ENCODE results near the gene PRKN. TPM values are rescaled to one million over a fixed set of nuclear protein-coding genes. Genes with fewer than 3 reads are reported as not detected.
"Not testable (repeated sequence)": the region's sequence is repeated elsewhere in the genome, so short reads cannot be mapped to it uniquely, and the experiment has no call there.

The PRKN gene
- total and polyA plus RNA-seq, 4 experiments from 2014 or later: 0.50 to 5.3 (median 2.9) TPM

DNA sequence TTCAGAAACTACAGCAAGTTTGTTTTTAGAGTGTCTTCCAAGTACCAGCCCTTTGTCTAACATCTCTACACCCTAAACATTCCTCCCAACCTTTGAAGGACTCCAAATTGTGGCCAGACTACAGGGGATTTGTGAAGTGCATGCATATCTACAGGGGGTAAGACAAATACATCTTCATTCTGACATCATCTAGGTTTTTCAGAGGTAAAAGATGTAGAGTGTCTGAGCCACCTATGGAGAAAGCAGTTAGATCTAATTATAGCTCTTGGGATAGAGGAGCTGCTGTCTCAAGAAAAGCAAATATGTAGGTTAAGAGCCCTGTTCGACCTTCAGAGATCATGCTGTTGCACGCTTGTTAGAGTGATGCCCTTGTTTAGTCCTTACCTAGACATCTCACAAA is 836.0 kb downstream of the PRKN start:
- ChIA-PET POLR2A (ENCODE audit: partially characterized antibody) (no interaction called here), CTCF (ENCODE audit: partially characterized antibody) (no interaction called here)
- DNase-seq: no peak
- Mint-ChIP-seq H3K4me3 (no peak overlapping the region), H3K27me3 (no peaks in the 10 kb centered on the region), H3K36me3 (no peaks in the 10 kb centered on the region), H3K4me1 (no peaks in the 10 kb centered on the region), H3K9me3 (no peaks in the 10 kb centered on the region), H3K27ac (no peak overlapping the region)
- no peak overlapping the region for H3K27ac ChIP-seq (ENCODE audit: low read depth, low read length)
- intact Hi-C loops (cut with micrococcal nuclease): no loop called here
- no peak overlapping the region for H3K4me3 ChIP-seq (ENCODE audit: low read length in 2 of 2)
- H3K36me3 ChIP-seq (ENCODE audit: insufficient read depth, low read length): no peaks in the 10 kb centered on the region
- no peaks in the 10 kb centered on the region for H3K9me3 ChIP-seq (ENCODE audit: control insufficient read depth in 1 of 2, low read length in 2 of 2)
- H3K4me1 ChIP-seq (ENCODE audit: insufficient read depth, low read length): no peaks in the 10 kb centered on the region
- H3K27me3 ChIP-seq (ENCODE audit: insufficient read depth, low read length): no peaks in the 10 kb centered on the region

DNA sequence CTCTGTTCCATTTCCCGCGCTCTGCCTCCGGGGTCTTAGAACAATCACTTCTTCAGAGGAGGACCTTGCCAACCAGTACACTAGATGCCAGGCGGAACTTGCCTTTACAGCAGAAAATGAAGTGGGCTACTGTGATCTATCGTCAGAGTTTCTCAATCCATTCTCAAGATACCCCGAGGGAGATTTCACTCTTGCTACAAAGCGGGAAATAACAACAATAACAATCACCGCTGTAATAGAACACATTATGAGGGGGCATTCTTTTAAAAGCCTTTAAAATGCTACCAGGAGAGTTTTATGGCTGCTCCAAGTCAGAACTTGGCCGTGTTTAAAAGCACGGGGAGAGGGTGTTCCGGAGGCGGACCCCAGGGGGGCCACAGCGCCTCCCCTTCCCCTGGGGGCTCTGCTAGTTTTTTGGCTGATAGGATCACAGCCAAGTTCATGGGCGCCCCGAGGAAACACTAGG is 836.7 kb downstream of the PRKN start:
- Mint-ChIP-seq H3K27ac (no peak overlapping the region), H3K4me3 (no peak overlapping the region), H3K4me1 (no peaks in the 10 kb centered on the region), H3K36me3 (no peaks in the 10 kb centered on the region), H3K9me3 (no peaks in the 10 kb centered on the region), H3K27me3 (no peaks in the 10 kb centered on the region)
- ChIA-PET CTCF (ENCODE audit: partially characterized antibody) (no interaction called here), POLR2A (ENCODE audit: partially characterized antibody) (no interaction called here)
- intact Hi-C loops (cut with micrococcal nuclease): no loop called here
- Histone ChIP-seq H3K4me3 (ENCODE audit: low read length in 2 of 2) (no peak overlapping the region), H3K27ac (ENCODE audit: low read depth, low read length) (no peak overlapping the region), H3K36me3 (ENCODE audit: insufficient read depth, low read length) (no peaks in the 10 kb centered on the region), H3K9me3 (ENCODE audit: control insufficient read depth in 1 of 2, low read length in 2 of 2) (no peaks in the 10 kb centered on the region), H3K4me1 (ENCODE audit: insufficient read depth, low read length) (no peaks in the 10 kb centered on the region), H3K27me3 (ENCODE audit: insufficient read depth, low read length) (no peaks in the 10 kb centered on the region)
- no peak for DNase-seq

DNA sequence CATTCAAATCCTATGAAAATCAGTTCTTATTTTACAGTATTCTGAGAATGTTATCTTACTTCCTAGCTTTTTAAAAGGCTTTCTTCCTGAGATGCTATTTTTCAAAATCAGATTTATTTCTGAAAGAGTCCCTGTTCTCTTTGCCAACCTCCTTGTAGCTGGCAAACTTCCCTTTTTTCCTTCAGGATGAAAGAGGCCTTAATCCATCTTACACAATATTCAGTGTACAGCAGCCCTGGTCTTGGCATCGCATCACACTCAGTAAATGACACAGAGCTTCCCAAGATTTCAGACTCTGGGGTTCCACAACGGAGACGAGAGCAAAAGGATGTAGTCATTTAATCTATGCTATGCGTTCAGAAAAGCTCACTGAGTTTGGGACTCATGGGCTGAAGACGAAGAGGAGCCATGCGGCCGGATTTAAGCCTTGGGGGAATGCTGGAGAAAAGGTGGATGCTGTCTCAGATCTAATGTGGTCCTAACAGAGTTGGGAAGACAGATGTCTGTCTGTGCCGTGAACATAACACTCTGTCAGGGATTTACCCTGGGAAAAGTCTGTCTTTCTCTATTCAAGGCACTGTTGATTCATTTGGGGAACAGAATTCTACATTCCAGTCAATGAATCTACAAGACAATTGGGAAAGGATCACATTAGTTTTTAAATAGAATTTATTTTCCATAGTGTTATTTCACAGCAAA is 837.3 kb downstream of the PRKN start:
- ChIA-PET CTCF (ENCODE audit: partially characterized antibody) (no interaction called here), POLR2A (ENCODE audit: partially characterized antibody) (no interaction called here)
- H3K27me3 Mint-ChIP-seq: no peaks in the 10 kb centered on the region
- intact Hi-C loops (cut with micrococcal nuclease): no loop called here
- H3K27me3 ChIP-seq (ENCODE audit: insufficient read depth, low read length): no peaks in the 10 kb centered on the region
- H3K27ac Mint-ChIP-seq: no peak overlapping the region
- H3K36me3 ChIP-seq (ENCODE audit: insufficient read depth, low read length): no peaks in the 10 kb centered on the region
- H3K9me3 ChIP-seq (ENCODE audit: control insufficient read depth in 1 of 2, low read length in 2 of 2): no peaks in the 10 kb centered on the region
- no peak overlapping the region for H3K27ac ChIP-seq (ENCODE audit: low read depth, low read length)
- no peaks in the 10 kb centered on the region for H3K4me1 Mint-ChIP-seq
- DNase-seq: no peak
- no peaks in the 10 kb centered on the region for H3K36me3 Mint-ChIP-seq
- no peaks in the 10 kb centered on the region for H3K4me1 ChIP-seq (ENCODE audit: insufficient read depth, low read length)
- no peaks in the 10 kb centered on the region for H3K9me3 Mint-ChIP-seq
- no peak overlapping the region for H3K4me3 Mint-ChIP-seq
- H3K4me3 ChIP-seq (ENCODE audit: low read length in 2 of 2): no peak overlapping the region

DNA sequence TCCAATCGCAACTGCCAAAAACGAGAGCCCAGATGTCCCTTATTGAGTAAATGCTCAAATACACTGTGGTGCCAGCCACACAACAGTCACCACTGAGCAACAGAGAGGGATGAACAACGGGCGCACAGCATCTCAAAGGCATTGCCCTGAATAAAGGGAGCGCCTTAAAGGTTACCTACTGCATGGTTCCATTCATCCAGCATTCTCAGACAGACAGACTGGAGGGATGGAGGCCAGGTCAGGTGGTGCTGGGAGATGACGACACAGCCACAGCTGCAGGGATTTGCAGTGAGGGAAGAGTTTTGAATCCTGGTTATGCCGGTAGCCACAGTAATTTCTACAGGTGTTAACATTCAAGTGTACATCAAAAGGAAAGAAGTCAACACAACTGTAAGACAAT is 838.2 kb downstream of the PRKN start:
- ChIA-PET POLR2A (ENCODE audit: partially characterized antibody) (no interaction called here), CTCF (ENCODE audit: partially characterized antibody) (no interaction called here)
- DNase-seq: no peak
- Histone ChIP-seq H3K9me3 (ENCODE audit: control insufficient read depth in 1 of 2, low read length in 2 of 2) (no peaks in the 10 kb centered on the region), H3K4me1 (ENCODE audit: insufficient read depth, low read length) (no peaks in the 10 kb centered on the region), H3K27ac (ENCODE audit: low read depth, low read length) (no peak overlapping the region), H3K27me3 (ENCODE audit: insufficient read depth, low read length) (no peaks in the 10 kb centered on the region), H3K4me3 (ENCODE audit: low read length in 2 of 2) (no peak overlapping the region), H3K36me3 (ENCODE audit: insufficient read depth, low read length) (no peaks in the 10 kb centered on the region)
- Mint-ChIP-seq H3K4me1 (no peaks in the 10 kb centered on the region), H3K36me3 (no peaks in the 10 kb centered on the region), H3K4me3 (no peak overlapping the region), H3K27me3 (no peaks in the 10 kb centered on the region), H3K27ac (no peak overlapping the region), H3K9me3 (no peaks in the 10 kb centered on the region)
- intact Hi-C loops (cut with micrococcal nuclease): no loop called here

DNA sequence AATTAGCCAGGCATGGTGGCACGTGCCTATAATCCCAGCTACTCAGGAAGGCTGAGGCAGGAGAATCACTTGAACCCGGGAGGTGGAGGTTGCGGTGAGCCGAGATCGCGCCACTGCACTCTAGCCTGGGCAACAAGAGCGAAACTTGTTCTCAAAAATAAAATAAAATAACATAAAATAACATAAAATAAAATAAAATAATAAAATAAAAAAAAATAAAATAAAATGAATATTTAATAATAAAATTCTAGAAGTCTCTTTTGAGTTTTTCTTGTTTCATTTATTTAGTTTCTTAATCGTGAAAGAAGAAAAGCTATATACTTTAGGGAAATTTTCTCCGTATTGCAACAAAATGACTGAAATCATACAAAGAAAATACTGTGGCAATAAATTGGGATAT is 841.0 kb downstream of the PRKN start:
- not testable (repeated sequence) for H3K4me1 ChIP-seq (ENCODE audit: insufficient read depth, low read length); H3K27ac ChIP-seq (ENCODE audit: low read depth, low read length)

DNA sequence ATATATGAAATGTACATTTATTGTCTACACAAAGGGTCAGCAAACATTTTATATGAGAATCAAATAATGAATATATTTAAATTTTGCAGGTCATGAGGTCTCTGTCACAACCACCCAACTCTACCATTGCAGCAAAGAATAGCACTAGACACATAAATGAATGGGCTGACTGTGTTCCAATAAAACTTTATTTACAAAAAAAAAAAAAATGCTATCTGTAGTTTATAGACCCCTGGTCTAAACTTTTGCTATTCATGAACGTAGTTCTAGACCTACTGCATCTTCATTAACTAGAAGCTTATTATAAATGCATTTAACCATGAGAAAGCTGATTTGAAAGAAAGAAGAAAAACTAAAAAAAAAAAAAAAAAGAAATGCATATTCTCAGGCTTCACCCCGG is 842.8 kb downstream of the PRKN start:
- CTCF ChIA-PET (ENCODE audit: partially characterized antibody): no interaction called here
- Mint-ChIP-seq H3K27me3 (no peaks in the 10 kb centered on the region), H3K36me3 (no peaks in the 10 kb centered on the region)

More for the DNA sequence above, 841.0 kb downstream of the PRKN start:
- H3K9me3 ChIP-seq (ENCODE audit: control insufficient read depth in 1 of 2, low read length in 2 of 2); H3K27ac Mint-ChIP-seq; H3K27me3 ChIP-seq (ENCODE audit: insufficient read depth, low read length); H3K4me3 Mint-ChIP-seq; H3K9me3 Mint-ChIP-seq; H3K4me1 Mint-ChIP-seq; DNase-seq; H3K36me3 Mint-ChIP-seq; intact Hi-C loops (cut with micrococcal nuclease); POLR2A ChIA-PET (ENCODE audit: partially characterized antibody); CTCF ChIA-PET (ENCODE audit: partially characterized antibody); H3K36me3 ChIP-seq (ENCODE audit: insufficient read depth, low read length); H3K4me3 ChIP-seq (ENCODE audit: low read length in 2 of 2); H3K27me3 Mint-ChIP-seq: not testable (repeated sequence)

DNA sequence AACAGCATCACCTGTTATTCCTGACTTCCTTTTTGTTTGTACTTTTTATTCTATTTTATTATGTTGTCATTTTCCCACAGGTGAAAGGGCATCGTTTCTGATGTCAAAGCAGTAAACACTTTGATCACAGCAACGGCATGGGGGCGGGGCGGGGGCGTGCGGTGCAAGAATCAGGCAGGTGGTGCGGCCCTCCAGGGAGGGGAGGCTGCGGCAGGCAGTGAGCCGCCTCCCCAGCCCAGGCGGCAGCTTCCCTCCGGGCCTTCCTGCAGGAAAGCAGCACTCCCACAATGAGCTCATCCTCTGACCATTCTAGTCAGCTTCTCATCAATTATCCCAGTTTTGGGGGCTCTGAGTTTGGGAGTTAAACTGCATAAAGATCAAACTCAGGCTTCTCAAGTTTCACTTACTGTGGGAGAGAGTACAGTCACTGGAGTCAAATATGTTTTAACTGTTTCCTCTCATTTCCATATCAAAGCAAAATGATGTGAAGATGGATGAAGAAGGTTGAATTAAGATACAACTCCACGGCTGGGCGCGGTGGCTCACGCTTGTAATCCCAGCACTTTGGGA is 845.3 kb downstream of the PRKN start:
- no peak overlapping the region for H3K4me3 ChIP-seq (ENCODE audit: low read length in 2 of 2)
- H3K27ac ChIP-seq (ENCODE audit: low read depth, low read length): no peak overlapping the region
- no peak for DNase-seq
- intact Hi-C loops (cut with micrococcal nuclease): no loop called here
- CTCF ChIA-PET (ENCODE audit: partially characterized antibody): no interaction called here
- Mint-ChIP-seq H3K27ac (no peak overlapping the region), H3K4me1 (no peaks in the 10 kb centered on the region), H3K36me3 (no peaks in the 10 kb centered on the region), H3K27me3 (no peaks in the 10 kb centered on the region), H3K4me3 (no peak overlapping the region), H3K9me3 (peaks cover 0 to 4% (median 2%) of the 10 kb centered on the region in 8 donors)
- H3K9me3 ChIP-seq (ENCODE audit: control insufficient read depth in 1 of 2, low read length in 2 of 2): no peaks in the 10 kb centered on the region
- no peaks in the 10 kb centered on the region for H3K36me3 ChIP-seq (ENCODE audit: insufficient read depth, low read length)
- no peaks in the 10 kb centered on the region for H3K4me1 ChIP-seq (ENCODE audit: insufficient read depth, low read length)
- H3K27me3 ChIP-seq (ENCODE audit: insufficient read depth, low read length): no peaks in the 10 kb centered on the region
- POLR2A ChIA-PET (ENCODE audit: partially characterized antibody): no interaction called here

More for the DNA sequence above, 842.8 kb downstream of the PRKN start:
- H3K4me3 Mint-ChIP-seq: no peak overlapping the region
- Histone ChIP-seq H3K4me3 (ENCODE audit: low read length in 2 of 2) (no peak overlapping the region), H3K27me3 (ENCODE audit: insufficient read depth, low read length) (no peaks in the 10 kb centered on the region), H3K27ac (ENCODE audit: low read depth, low read length) (no peak overlapping the region), H3K36me3 (ENCODE audit: insufficient read depth, low read length) (no peaks in the 10 kb centered on the region), H3K9me3 (ENCODE audit: control insufficient read depth in 1 of 2, low read length in 2 of 2) (no peaks in the 10 kb centered on the region), H3K4me1 (ENCODE audit: insufficient read depth, low read length) (no peaks in the 10 kb centered on the region)
- no peak overlapping the region for H3K27ac Mint-ChIP-seq
- H3K9me3 Mint-ChIP-seq: peaks cover 0 to 4% (median 0%) of the 10 kb centered on the region in 8 donors
- no peak for DNase-seq
- intact Hi-C loops (cut with micrococcal nuclease): no loop called here
- no peaks in the 10 kb centered on the region for H3K4me1 Mint-ChIP-seq
- POLR2A ChIA-PET (ENCODE audit: partially characterized antibody): no interaction called here
